H1 (cell line): Measurements from ENCODE around the gene HINT3.

Experiments
- CEBPB ChIP-seq: IDR thresholded peaks from 2 replicates; pipeline ENCODE4 v1.6.1; 2012; ENCODE audit warnings: low read depth, low read length
- CTCF ChIP-seq, 3 experiments: IDR thresholded peaks; 1 replicate in 2 of 3; 2 replicates in 1 of 3; pipeline versions ENCODE4 v1.5.1 to v1.6.1; 2011; ENCODE audit warnings: low read length in 3 of 3, mild to moderate bottlenecking in 3 of 3, inconsistent platforms in 2 of 3, low read depth in 1 of 3, moderate library complexity in 1 of 3; ENCODE audit not compliant: insufficient read depth in 1 of 3; ENCODE audit errors: control extremely low read depth in 1 of 3
- EZH2 ChIP-seq: fragments of 200-600 bp; sonication (generic); IDR thresholded peaks from 2 replicates; pipeline ENCODE4 v1.7.1; 2012; ENCODE audit warnings: low read depth, mild to moderate bottlenecking, moderate library complexity, low read length, inconsistent platforms; ENCODE audit not compliant: severe bottlenecking
- POLR2A ChIP-seq, 2 experiments: IDR thresholded peaks; 1 replicate in 1 of 2; 2 replicates in 1 of 2; pipeline ENCODE4 v1.6.1; 2011; ENCODE audit warnings: low read depth in 2 of 2, low read length in 2 of 2, mild to moderate bottlenecking in 2 of 2; ENCODE audit errors: control extremely low read depth in 1 of 2
- POLR2AphosphoS5 ChIP-seq: IDR thresholded peaks from 2 replicates; pipeline ENCODE4 v1.6.1; 2011; ENCODE audit warnings: low read depth, low read length
- RNF2 ChIP-seq: fragments of 200-900, 300-1000 bp; sonication (generic); IDR thresholded peaks from 2 replicates; pipeline ENCODE4 v1.7.1; 2016; ENCODE audit warnings: borderline replicate concordance, low read depth, mild to moderate bottlenecking, antibody characterized with exemption, low read length; ENCODE audit not compliant: poor library complexity, severe bottlenecking; ENCODE audit errors: missing control alignments
- SIRT6 ChIP-seq: IDR thresholded peaks from one replicate; pipeline ENCODE4 v1.7.1; 2012; ENCODE audit warnings: low read length, inconsistent platforms
- YY1 ChIP-seq: IDR thresholded peaks from 2 replicates; pipeline ENCODE4 v1.6.1; 2011; ENCODE audit warnings: low read depth, mild to moderate bottlenecking, low read length
- ZNF274 ChIP-seq: IDR thresholded peaks from 2 replicates; pipeline ENCODE4 v1.7.0; 2012; ENCODE audit warnings: low read length, borderline replicate concordance; ENCODE audit errors: extremely low read depth

DNA sequence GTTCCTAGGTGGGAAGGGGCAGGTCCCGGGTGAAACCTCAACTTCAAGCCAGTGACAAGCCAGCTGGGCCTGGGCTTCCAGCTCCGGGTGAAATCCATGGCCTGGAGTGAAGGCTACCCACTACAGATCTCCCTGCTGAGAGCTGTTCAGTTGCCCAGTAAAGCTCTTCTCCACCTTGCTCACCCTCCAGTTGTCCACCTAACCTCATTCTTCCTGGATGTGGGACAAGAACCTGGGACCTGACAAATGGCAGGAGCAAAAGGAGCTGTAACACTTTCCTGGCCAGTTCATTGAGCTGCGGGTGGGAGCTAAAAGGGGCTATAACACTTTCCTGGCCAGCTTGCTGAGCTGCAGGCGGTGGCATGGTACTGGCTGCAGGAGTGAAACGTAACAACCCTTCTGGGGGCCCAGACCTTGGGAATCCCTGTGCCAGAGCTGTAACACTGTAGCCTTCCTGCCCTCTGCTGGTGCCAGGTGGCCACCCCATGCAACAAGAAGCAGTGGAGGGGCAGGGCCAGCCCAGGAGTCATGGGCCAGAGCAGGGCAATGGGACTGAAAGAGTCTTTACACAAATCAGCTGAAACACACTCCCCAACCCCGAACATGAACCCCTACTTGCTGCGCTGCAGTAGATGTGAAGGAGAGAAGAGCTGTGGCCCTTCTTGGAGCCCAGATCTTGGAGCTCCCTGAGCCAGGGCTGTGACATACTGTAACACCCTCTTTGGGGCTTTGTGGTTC, 3.6 kb upstream of the HINT3 start:
- TF ChIP-seq CTCF (IDR thresholded peaks at IDR 0.05; ENCODE audit: control extremely low read depth in 1 of 3, insufficient read depth in 1 of 3, low read depth in 1 of 3, low read length in 3 of 3) (peak; percentile 82 to 89 (median 87)), ZNF274 (no peak), POLR2A (IDR thresholded peaks at IDR 0.05; ENCODE audit: control extremely low read depth in 1 of 2, low read depth in 2 of 2, low read length in 2 of 2) (no peak), RNF2 (no peak), EZH2 (no peak), CEBPB (no peak), POLR2AphosphoS5 (no peak), YY1 (no peak), SIRT6 (no peak)
